K562 (cell line): ENCODE measurements around the gene NPR1. TPM values are rescaled to one million over a fixed set of nuclear protein-coding genes. Genes with fewer than 3 reads are reported as not detected.

Experiments used
- DIDO1 ChIP-seq: fragments of 450-650 bp; IDR thresholded peaks from 2 replicates; pipeline ENCODE4 v1.6.1; 2016; ENCODE audit warnings: low read depth, missing biosample characterization, missing genetic modification characterization
- NFXL1 ChIP-seq: fragments of 450-650 bp; formaldehyde crosslinking; IDR thresholded peaks from 2 replicates; pipeline ENCODE4 v1.4.0; 2021; ENCODE audit warnings: mild to moderate bottlenecking
- RB1 ChIP-seq: fragments of 450-650 bp; IDR thresholded peaks from 2 replicates; pipeline ENCODE4 v1.6.1; 2017; ENCODE audit warnings: low read depth, mild to moderate bottlenecking
- SP1 ChIP-seq: sonication (generic); formaldehyde crosslinking; IDR thresholded peaks from 2 replicates; pipeline ENCODE4 v1.8.1; 2022; ENCODE audit warnings: mild to moderate bottlenecking, missing genetic modification reagents
- ZNF175 ChIP-seq: fragments of 200-800 bp; sonication (Bioruptor generic); IDR thresholded peaks from 2 replicates; pipeline ENCODE4 v1.6.1; 2016; ENCODE audit warnings: low read depth, mild to moderate bottlenecking, missing genetic modification characterization, missing compliant biosample characterization
- ZNF431 ChIP-seq: sonication (generic); formaldehyde crosslinking; IDR thresholded peaks from 2 replicates; pipeline ENCODE4 v1.8.0; 2022; ENCODE audit warnings: mild to moderate bottlenecking, missing genetic modification reagents
- polyA plus RNA-seq, 8 experiments: library from polyadenylated mRNA; depleted of rRNA in 4 of 8; stranded (reverse) in 5 of 8; unstranded in 3 of 8; fragments of >200 nt; fragmentation: Nextera tagmentation in 2 of 8; fragmentation: Illumina TruSeq in 1 of 8; extraction: Ambion mirVana in 2 of 8; extraction: Trizol in 1 of 8; gene quantifications; 2 replicates each; pipeline versions ENCODE4 v1.2.1 to v1.2.3, GENCODE V29; 2011 to 2014; ENCODE audit warnings: inconsistent platforms in 1 of 8, missing spikeins in 1 of 8
- total RNA-seq, 7 experiments: library from RNA; depleted of rRNA in 6 of 7; stranded (reverse); fragments of >200 nt in 6 of 7; fragmentation: Illumina TruSeq in 2 of 7; extraction: Trizol in 2 of 7; gene quantifications; 2 replicates each; pipeline versions ENCODE4 v1.2.1 to v1.2.3, GENCODE V29; 2011 to 2021; ENCODE audit warnings: low replicate concordance in 1 of 7
- TF ChIP-seq, protein P1 (sequence below), 2 experiments: fragments of 450-650 bp; formaldehyde crosslinking in 1 of 2; IDR thresholded peaks; 2 replicates each; pipeline versions ENCODE4 v1.4.0 to v1.6.1; 2014 to 2020; ENCODE audit warnings: mild to moderate bottlenecking in 2 of 2, borderline replicate concordance in 1 of 2, low read depth in 1 of 2
- TF ChIP-seq, protein P2 (sequence below): fragments of 250-450 bp; sonication (Bioruptor Pico); IDR thresholded peaks from 2 replicates; pipeline ENCODE4 v1.5.1; 2021; ENCODE audit warnings: mild to moderate bottlenecking
- TF ChIP-seq, protein P3 (sequence below): sonication (generic); formaldehyde crosslinking; IDR thresholded peaks from 2 replicates; pipeline ENCODE4 v1.8.1; 2023; ENCODE audit warnings: mild to moderate bottlenecking, missing genetic modification reagents
- TF ChIP-seq, protein P4 (sequence below): sonication (generic); formaldehyde crosslinking; IDR thresholded peaks from 2 replicates; pipeline ENCODE4 v1.8.1; 2022; ENCODE audit warnings: missing genetic modification reagents

Gene NPR1
- total and polyA plus RNA-seq, 9 of the 15 experiments (the other 6 are each of a cell fraction or from before 2014, with no cell fraction given) = 0.05 to 0.16 (median 0.06) TPM; not detected in 6

DNA sequence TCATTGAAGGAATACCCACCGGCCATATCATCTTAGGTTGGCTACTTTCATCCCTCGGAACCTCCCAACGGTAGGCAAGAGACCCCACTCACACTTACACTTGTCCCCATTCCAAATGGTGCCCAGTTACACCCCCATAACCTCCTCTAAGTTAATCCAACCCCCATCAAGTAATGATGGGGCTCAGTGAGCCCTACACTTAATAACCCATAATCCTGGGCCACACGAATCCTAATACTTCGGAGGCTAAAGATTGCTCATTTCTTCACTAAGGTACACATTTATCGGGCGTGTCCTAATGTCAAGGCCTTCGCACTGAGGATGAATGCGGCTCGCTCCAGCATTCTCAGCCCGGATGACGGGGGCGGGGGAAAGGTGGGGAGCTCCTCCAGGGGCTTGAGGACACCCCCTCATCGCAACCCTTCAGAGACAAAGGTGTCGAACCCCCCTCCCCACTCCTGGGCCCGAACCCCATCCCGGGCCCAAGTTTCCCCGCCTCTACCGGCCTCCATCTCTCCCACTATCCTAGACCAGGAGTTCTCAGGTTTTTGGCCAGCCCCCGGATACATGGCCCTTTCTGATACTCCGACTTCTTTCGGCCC, 8.1 kb upstream of the NPR1 start (continued):
- TF ChIP-seq, protein P1, sequence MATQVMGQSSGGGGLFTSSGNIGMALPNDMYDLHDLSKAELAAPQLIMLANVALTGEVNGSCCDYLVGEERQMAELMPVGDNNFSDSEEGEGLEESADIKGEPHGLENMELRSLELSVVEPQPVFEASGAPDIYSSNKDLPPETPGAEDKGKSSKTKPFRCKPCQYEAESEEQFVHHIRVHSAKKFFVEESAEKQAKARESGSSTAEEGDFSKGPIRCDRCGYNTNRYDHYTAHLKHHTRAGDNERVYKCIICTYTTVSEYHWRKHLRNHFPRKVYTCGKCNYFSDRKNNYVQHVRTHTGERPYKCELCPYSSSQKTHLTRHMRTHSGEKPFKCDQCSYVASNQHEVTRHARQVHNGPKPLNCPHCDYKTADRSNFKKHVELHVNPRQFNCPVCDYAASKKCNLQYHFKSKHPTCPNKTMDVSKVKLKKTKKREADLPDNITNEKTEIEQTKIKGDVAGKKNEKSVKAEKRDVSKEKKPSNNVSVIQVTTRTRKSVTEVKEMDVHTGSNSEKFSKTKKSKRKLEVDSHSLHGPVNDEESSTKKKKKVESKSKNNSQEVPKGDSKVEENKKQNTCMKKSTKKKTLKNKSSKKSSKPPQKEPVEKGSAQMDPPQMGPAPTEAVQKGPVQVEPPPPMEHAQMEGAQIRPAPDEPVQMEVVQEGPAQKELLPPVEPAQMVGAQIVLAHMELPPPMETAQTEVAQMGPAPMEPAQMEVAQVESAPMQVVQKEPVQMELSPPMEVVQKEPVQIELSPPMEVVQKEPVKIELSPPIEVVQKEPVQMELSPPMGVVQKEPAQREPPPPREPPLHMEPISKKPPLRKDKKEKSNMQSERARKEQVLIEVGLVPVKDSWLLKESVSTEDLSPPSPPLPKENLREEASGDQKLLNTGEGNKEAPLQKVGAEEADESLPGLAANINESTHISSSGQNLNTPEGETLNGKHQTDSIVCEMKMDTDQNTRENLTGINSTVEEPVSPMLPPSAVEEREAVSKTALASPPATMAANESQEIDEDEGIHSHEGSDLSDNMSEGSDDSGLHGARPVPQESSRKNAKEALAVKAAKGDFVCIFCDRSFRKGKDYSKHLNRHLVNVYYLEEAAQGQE (IDR thresholded peaks at IDR 0.05; ENCODE audit: borderline replicate concordance) = no peak
- TF ChIP-seq, protein P1 (CRISPR knock-in tag; IDR thresholded peaks at IDR 0.05; ENCODE audit: low read depth) = no peak
- TF ChIP-seq, protein P2, sequence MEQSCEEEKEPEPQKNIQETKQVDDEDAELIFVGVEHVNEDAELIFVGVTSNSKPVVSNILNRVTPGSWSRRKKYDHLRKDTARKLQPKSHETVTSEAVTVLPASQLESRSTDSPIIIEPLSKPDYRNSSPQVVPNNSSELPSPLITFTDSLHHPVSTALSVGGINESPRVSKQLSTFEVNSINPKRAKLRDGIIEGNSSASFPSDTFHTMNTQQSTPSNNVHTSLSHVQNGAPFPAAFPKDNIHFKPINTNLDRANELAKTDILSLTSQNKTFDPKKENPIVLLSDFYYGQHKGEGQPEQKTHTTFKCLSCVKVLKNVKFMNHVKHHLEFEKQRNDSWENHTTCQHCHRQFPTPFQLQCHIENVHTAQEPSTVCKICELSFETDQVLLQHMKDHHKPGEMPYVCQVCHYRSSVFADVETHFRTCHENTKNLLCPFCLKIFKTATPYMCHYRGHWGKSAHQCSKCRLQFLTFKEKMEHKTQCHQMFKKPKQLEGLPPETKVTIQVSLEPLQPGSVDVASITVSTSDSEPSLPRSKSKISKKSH (CRISPR knock-in tag) = no peak
- TF ChIP-seq ZNF431 (CRISPR knock-in tag) = no peak
- no peak for TF ChIP-seq SP1 (CRISPR knock-in tag)
- TF ChIP-seq, protein P3, sequence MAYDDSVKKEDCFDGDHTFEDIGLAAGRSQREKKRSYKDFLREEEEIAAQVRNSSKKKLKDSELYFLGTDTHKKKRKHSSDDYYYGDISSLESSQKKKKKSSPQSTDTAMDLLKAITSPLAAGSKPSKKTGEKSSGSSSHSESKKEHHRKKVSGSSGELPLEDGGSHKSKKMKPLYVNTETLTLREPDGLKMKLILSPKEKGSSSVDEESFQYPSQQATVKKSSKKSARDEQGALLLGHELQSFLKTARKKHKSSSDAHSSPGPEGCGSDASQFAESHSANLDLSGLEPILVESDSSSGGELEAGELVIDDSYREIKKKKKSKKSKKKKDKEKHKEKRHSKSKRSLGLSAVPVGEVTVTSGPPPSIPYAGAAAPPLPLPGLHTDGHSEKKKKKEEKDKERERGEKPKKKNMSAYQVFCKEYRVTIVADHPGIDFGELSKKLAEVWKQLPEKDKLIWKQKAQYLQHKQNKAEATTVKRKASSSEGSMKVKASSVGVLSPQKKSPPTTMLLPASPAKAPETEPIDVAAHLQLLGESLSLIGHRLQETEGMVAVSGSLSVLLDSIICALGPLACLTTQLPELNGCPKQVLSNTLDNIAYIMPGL (CRISPR knock-in tag) = no peak
- TF ChIP-seq ZNF175 (CRISPR knock-in tag) = no peak
- no peak for TF ChIP-seq DIDO1 (tag)
- TF ChIP-seq, protein P4, sequence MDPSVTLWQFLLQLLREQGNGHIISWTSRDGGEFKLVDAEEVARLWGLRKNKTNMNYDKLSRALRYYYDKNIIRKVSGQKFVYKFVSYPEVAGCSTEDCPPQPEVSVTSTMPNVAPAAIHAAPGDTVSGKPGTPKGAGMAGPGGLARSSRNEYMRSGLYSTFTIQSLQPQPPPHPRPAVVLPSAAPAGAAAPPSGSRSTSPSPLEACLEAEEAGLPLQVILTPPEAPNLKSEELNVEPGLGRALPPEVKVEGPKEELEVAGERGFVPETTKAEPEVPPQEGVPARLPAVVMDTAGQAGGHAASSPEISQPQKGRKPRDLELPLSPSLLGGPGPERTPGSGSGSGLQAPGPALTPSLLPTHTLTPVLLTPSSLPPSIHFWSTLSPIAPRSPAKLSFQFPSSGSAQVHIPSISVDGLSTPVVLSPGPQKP = no peak
- TF ChIP-seq RB1 = 0 out of 2 replicates have a peak, but pooled peaks have one; percentile 8
- TF ChIP-seq NFXL1 (CRISPR knock-in tag) = no peak
